ENCODE measurements around the gene B3GLCT.

GRCh38 chr13:31310356-31310755 is 110.6 kb downstream of the B3GLCT start:
- TF ChIP-seq CTCF (IDR thresholded peaks at IDR 0.05; ENCODE audit: extremely low read depth in 1 of 2, insufficient read depth in 1 of 2, low read depth in 1 of 2, low read length in 2 of 2) (no peak), POLR2AphosphoS5 (IDR thresholded peaks at IDR 0.05; ENCODE audit: insufficient read depth, low read depth, low read length) (no peak), GATA2 (IDR thresholded peaks at IDR 0.05; ENCODE audit: insufficient read depth, insufficient read length, low read depth, low read length) (no peak), POLR2A (IDR thresholded peaks at IDR 0.05; ENCODE audit: low read depth, low read length) (no peak), MAX (IDR thresholded peaks at IDR 0.05; ENCODE audit: insufficient read depth, insufficient read length) (no peak), EZH2 (IDR thresholded peaks at IDR 0.05; ENCODE audit: borderline replicate concordance, low read depth, low read length, severe bottlenecking) (no peak), MYC (IDR thresholded peaks at IDR 0.05; ENCODE audit: low read depth, low read length) (no peak), FOS (IDR thresholded peaks at IDR 0.05; ENCODE audit: borderline replicate concordance, insufficient read depth, low read length) (no peak)

All from endothelial cell of umbilical vein (primary cell).